Hepatocyte (in vitro differentiated cells): ENCODE measurements around the gene C1orf115.

Source experiments
- CTCF ChIP-seq: fragments of 200-600 bp; sonication (generic); IDR thresholded peaks from 2 replicates; pipeline ENCODE4 v1.5.1; 2016; ENCODE audit warnings: antibody characterized with exemption, mild to moderate bottlenecking; ENCODE audit not compliant: poor library complexity
- EZH2 ChIP-seq: fragments of 200-600 bp; sonication (generic); IDR thresholded peaks from 2 replicates; pipeline ENCODE4 v1.6.1; 2016; ENCODE audit warnings: antibody characterized with exemption, mild to moderate bottlenecking, borderline replicate concordance
- EZH2phosphoT487 ChIP-seq: fragments of 200-600 bp; sonication (generic); IDR thresholded peaks from one replicate; pipeline ENCODE4 v1.6.1; 2018; ENCODE audit warnings: antibody characterized with exemption, mild to moderate bottlenecking, low read depth, moderate library complexity; ENCODE audit not compliant: unreplicated experiment, severe bottlenecking

- no peak for TF ChIP-seq EZH2phosphoT487
- TF ChIP-seq CTCF: no peak
- TF ChIP-seq EZH2: no peak
Measured at GRCh38 chr1:220746851-220747250, 56.7 kb downstream of the C1orf115 start.
